ENCODE measurements around the gene TMEM108. TPM values are rescaled to one million over a fixed set of nuclear protein-coding genes. Genes with fewer than 3 reads are reported as not detected.

Gene TMEM108
- total RNA-seq, 4 donors from 2014 or later, result 1.1 to 3.2 TPM; not detected in 2

DNA sequence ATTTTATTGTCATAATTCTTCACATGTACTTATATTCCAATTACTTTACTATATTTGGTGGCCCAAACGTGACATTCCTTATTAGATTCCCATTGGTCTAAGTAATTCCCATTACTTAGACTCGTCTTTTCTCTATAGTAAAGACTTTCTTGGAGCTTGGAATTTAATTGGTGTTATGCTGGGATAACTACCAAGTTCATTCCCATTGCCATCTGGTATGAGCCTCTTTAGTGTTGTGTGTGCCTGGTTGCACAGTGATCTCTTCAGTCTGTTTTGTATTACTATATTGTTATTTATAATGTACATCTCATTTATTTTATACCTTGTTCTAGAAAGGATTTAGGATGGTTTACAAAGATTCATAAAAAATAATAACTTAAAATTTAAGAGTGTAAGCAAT is 27.8 kb downstream of the TMEM108 start:
- no peaks in the 10 kb centered on the region for H3K27me3 ChIP-seq
- no peak overlapping the region for H3K4me3 ChIP-seq
- no peak for DNase-seq
- no peaks in the 10 kb centered on the region for H3K4me1 ChIP-seq
- TF ChIP-seq, protein P1, sequence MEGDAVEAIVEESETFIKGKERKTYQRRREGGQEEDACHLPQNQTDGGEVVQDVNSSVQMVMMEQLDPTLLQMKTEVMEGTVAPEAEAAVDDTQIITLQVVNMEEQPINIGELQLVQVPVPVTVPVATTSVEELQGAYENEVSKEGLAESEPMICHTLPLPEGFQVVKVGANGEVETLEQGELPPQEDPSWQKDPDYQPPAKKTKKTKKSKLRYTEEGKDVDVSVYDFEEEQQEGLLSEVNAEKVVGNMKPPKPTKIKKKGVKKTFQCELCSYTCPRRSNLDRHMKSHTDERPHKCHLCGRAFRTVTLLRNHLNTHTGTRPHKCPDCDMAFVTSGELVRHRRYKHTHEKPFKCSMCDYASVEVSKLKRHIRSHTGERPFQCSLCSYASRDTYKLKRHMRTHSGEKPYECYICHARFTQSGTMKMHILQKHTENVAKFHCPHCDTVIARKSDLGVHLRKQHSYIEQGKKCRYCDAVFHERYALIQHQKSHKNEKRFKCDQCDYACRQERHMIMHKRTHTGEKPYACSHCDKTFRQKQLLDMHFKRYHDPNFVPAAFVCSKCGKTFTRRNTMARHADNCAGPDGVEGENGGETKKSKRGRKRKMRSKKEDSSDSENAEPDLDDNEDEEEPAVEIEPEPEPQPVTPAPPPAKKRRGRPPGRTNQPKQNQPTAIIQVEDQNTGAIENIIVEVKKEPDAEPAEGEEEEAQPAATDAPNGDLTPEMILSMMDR (IDR thresholded peaks at IDR 0.05), result no peak
- no peak for TF ChIP-seq POLR2A (IDR thresholded peaks at IDR 0.05)
- H3K27ac ChIP-seq, result no peak overlapping the region
- no peaks in the 10 kb centered on the region for H3K36me3 ChIP-seq
- intact Hi-C loops (cut with DNase I; ENCODE audit: low total_unique reads), result no loop called here
- no peaks in the 10 kb centered on the region for H3K9me3 ChIP-seq

DNA sequence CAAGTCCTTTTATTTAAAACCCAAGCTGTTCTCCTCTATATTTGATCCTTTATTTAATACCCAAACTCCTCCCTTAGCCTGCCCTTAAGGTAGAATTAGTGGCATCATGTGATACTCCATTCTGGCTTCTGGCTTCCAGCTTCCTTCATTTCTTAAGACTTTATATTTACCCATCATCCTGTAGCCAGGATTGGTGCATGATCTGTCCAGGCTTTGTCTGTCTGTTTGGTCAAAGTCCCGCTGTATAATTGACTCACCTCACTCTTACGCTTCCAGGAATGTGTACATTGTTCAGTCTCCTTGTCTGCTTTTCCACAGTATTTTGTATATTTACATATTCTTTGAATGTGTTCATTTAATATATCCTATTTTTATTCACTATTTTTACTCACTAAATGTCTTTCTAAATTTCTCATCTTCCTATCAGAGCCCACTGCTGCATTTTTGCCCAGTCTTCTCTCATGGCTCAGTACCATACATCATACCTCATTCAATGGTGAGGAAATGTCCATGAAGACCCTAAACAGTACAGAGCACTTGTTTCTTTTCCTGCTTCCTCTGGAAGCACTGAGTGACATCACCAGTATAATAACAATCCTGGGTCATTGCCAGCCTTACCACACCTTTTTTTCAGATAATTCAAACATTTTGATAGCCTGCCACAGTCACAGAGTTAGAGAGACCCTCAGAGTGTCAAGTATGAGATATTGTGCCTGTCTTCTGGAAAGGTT is 31.5 kb downstream of the TMEM108 start:
- TF ChIP-seq POLR2A (IDR thresholded peaks at IDR 0.05), result no peak
- no peaks in the 10 kb centered on the region for H3K27me3 ChIP-seq
- H3K4me1 ChIP-seq, result no peaks in the 10 kb centered on the region
- intact Hi-C loops (cut with DNase I; ENCODE audit: low total_unique reads), result no loop called here
- H3K36me3 ChIP-seq, result no peaks in the 10 kb centered on the region
- H3K27ac ChIP-seq, result no peak overlapping the region
- DNase-seq, result no peak
- no peak overlapping the region for H3K4me3 ChIP-seq
- H3K9me3 ChIP-seq, result no peaks in the 10 kb centered on the region

DNA sequence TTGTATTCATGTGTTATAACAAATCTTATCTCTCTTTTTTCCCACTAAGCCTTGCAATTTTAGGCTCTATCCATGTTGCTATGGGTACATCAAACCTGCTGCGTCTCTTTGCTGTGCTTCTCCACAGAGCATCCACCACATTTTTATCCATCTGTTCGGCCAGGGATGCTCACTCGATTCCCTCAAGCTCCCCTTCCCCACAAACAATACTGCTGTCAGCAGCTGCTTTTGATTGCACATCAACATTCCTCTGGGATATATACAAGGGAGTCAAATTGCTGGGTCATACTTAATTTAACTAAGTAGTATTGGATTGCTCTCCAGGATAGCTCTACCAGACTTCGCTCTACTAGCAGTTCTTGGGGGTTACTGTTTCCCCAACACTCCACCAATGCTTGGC is 36.8 kb downstream of the TMEM108 start:
- no peak for TF ChIP-seq POLR2A (IDR thresholded peaks at IDR 0.05)
- TF ChIP-seq, protein P1 (IDR thresholded peaks at IDR 0.05), result no peak
- no peaks in the 10 kb centered on the region for H3K4me1 ChIP-seq
- no peak for DNase-seq
- H3K9me3 ChIP-seq, result no peaks in the 10 kb centered on the region
- no peaks in the 10 kb centered on the region for H3K27me3 ChIP-seq
- H3K4me3 ChIP-seq, result no peak overlapping the region
- no peaks in the 10 kb centered on the region for H3K36me3 ChIP-seq
- intact Hi-C loops (cut with DNase I; ENCODE audit: low total_unique reads), result no loop called here
- no peak overlapping the region for H3K27ac ChIP-seq

DNA sequence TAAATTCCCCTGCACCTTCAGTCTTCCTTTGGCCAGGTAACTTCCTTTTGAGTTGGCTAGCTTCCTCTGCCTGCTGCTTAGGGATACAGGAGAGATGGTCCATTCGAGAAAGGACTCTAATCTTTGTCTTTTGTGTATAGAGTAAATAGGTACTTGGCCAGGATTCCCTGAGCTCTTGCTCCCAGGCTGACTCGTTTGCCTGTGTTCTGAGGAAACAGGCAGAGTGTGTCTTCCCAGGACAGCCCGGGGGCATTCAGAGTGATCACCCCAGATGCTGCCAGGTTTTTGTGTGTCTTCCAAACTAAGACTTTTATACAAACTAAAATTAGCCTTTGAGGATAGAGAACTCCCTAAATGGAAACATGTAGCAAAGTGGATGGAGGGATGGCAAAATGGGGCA is 39.5 kb downstream of the TMEM108 start:
- no peaks in the 10 kb centered on the region for H3K9me3 ChIP-seq
- no peaks in the 10 kb centered on the region for H3K27me3 ChIP-seq
- no peak for DNase-seq
- no peaks in the 10 kb centered on the region for H3K36me3 ChIP-seq
- H3K4me1 ChIP-seq, result no peaks in the 10 kb centered on the region
- TF ChIP-seq POLR2A (IDR thresholded peaks at IDR 0.05), result no peak
- TF ChIP-seq, protein P1 (IDR thresholded peaks at IDR 0.05), result no peak
- intact Hi-C loops (cut with DNase I; ENCODE audit: low total_unique reads), result no loop called here
- no peak overlapping the region for H3K27ac ChIP-seq
- H3K4me3 ChIP-seq, result no peak overlapping the region

DNA sequence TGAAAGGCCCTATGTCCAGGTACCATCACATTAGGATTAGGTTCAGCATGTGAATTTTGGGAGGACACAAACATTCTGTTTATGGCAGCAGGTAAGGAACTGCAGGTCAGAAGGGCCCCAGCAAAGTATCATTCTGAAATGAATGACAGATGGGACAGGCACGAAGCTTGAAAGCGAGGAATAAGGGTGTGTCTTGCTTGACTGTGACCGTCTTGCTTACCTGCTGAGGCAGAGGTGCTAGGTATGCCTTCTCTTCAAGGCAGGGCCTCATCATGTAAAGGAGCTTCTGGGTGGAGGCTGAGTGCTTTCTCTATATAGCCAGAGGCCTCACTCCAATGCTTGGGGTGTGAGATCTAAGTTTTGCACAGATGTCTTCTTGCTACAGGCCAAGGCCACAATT is 41.4 kb downstream of the TMEM108 start:
- Histone ChIP-seq H3K27me3 (no peaks in the 10 kb centered on the region), H3K4me3 (no peak overlapping the region), H3K9me3 (no peaks in the 10 kb centered on the region), H3K4me1 (no peaks in the 10 kb centered on the region), H3K36me3 (no peaks in the 10 kb centered on the region), H3K27ac (no peak overlapping the region)
- TF ChIP-seq, protein P1 (IDR thresholded peaks at IDR 0.05), result no peak
- no peak for TF ChIP-seq POLR2A (IDR thresholded peaks at IDR 0.05)
- DNase-seq, result no peak
- intact Hi-C loops (cut with DNase I; ENCODE audit: low total_unique reads), result no loop called here
